C1 segment of cervical spinal cord (tissue), 14 donors: Measurements from ENCODE around the gene HIBADH.
A peak's percentile ranks its signal among the peaks of the same experiment; 100 is the strongest.
"Not testable (repeated sequence)": the region's sequence is repeated elsewhere in the genome, so short reads cannot be mapped to it uniquely, and the experiment has no call there.

ENCODE experiments used
- DNase-seq, 14 donors: peaks; one replicate each; lab custom pipeline; 2025; lab: John Stamatoyannopoulos, UW

The HIBADH gene

GRCh38 chr7:27602766-27603165, 59.9 kb downstream of the HIBADH start:
- no peak for DNase-seq

GRCh38 chr7:27601217-27601616, 61.5 kb downstream of the HIBADH start:
- no peak for DNase-seq

- no peak for DNase-seq
Measured at GRCh38 chr7:27600247-27600646, 62.4 kb downstream of the HIBADH start.

- no peak for DNase-seq
Measured at GRCh38 chr7:27595009-27595408, 67.7 kb downstream of the HIBADH start.

- no peak for DNase-seq
Measured at GRCh38 chr7:27593226-27593625, 69.5 kb downstream of the HIBADH start.

- DNase-seq = no peak
Measured at GRCh38 chr7:27590416-27590815, 72.3 kb downstream of the HIBADH start.

- no peak for DNase-seq
Measured at GRCh38 chr7:27587429-27587828, 75.3 kb downstream of the HIBADH start.

- DNase-seq = peak in 6 of 14 donors; percentile 1 to 11 (median 7)
Measured at GRCh38 chr7:27586825-27587224, 75.9 kb downstream of the HIBADH start.

GRCh38 chr7:27585781-27586447, 76.8 kb downstream of the HIBADH start:
- no peak for DNase-seq

- no peak for DNase-seq
Measured at GRCh38 chr7:27581906-27582305, 80.8 kb downstream of the HIBADH start.

GRCh38 chr7:27581119-27581518, 81.6 kb downstream of the HIBADH start:
- DNase-seq = no peak

GRCh38 chr7:27579565-27579964, 83.1 kb downstream of the HIBADH start:
- DNase-seq = no peak

- not testable (repeated sequence) for DNase-seq
Measured at GRCh38 chr7:27578169-27578568, 84.5 kb downstream of the HIBADH start.

GRCh38 chr7:27576360-27576944, 86.2 kb downstream of the HIBADH start:
- peak in 1 of 14 donors; percentile 3 for DNase-seq

GRCh38 chr7:27575613-27576012, 87.1 kb downstream of the HIBADH start:
- no peak for DNase-seq

- DNase-seq = no peak
Measured at GRCh38 chr7:27569106-27569505, 93.6 kb downstream of the HIBADH start.

GRCh38 chr7:27567266-27567665, 95.4 kb downstream of the HIBADH start:
- no peak for DNase-seq

- DNase-seq = no peak
Measured at GRCh38 chr7:27564881-27565482, 97.7 kb downstream of the HIBADH start.

- DNase-seq = no peak
Measured at GRCh38 chr7:27560706-27561235, 101.9 kb downstream of the HIBADH start.

GRCh38 chr7:27555670-27556069, 107.0 kb downstream of the HIBADH start:
- DNase-seq = no peak

- DNase-seq = no peak
Measured at GRCh38 chr7:27554826-27555225, 107.9 kb downstream of the HIBADH start.

GRCh38 chr7:27553273-27553672, 109.4 kb downstream of the HIBADH start:
- DNase-seq = peak in 2 of 14 donors; percentile 4 to 5
